Omental fat pad (tissue), 4 donors: ENCODE measurements around the gene PPP1R16B. TPM values are rescaled to one million over a fixed set of nuclear protein-coding genes. Genes with fewer than 3 reads are reported as not detected.
A peak's percentile ranks its signal among the peaks of the same experiment; 100 is the strongest.

Experiments used
- ATAC-seq: fragments of 150-250 bp; one replicate; pipeline ENCODE4 v1.9.1; 2016; ENCODE audit warnings: mild to moderate bottlenecking, moderate library complexity; ENCODE audit not compliant: low FRiP score
- DNase-seq: peaks from one replicate; pipeline ENCODE4 v3.0.0-alpha.2; 2019; ENCODE audit warnings: low spot score
- total RNA-seq, 4 donors: library from RNA; depleted of rRNA; stranded (reverse); fragments of >200 nt; gene quantifications; one replicate each; pipeline ENCODE4 v1.1.0, GENCODE V29; 2016
- TF ChIP-seq, protein P1 (sequence below), 3 donors: fragments of 450-650 bp; IDR thresholded peaks; one replicate each; pipeline ENCODE4 v1.5.1; 2016 to 2017; ENCODE audit warnings: antibody characterized with exemption in 3 of 3, mild to moderate bottlenecking in 3 of 3, moderate library complexity in 2 of 3

The PPP1R16B gene
- total RNA-seq, 4 donors from 2014 or later: 7.1 to 48.4 (median 21.6) TPM

- TF ChIP-seq, protein P1, sequence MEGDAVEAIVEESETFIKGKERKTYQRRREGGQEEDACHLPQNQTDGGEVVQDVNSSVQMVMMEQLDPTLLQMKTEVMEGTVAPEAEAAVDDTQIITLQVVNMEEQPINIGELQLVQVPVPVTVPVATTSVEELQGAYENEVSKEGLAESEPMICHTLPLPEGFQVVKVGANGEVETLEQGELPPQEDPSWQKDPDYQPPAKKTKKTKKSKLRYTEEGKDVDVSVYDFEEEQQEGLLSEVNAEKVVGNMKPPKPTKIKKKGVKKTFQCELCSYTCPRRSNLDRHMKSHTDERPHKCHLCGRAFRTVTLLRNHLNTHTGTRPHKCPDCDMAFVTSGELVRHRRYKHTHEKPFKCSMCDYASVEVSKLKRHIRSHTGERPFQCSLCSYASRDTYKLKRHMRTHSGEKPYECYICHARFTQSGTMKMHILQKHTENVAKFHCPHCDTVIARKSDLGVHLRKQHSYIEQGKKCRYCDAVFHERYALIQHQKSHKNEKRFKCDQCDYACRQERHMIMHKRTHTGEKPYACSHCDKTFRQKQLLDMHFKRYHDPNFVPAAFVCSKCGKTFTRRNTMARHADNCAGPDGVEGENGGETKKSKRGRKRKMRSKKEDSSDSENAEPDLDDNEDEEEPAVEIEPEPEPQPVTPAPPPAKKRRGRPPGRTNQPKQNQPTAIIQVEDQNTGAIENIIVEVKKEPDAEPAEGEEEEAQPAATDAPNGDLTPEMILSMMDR (IDR thresholded peaks at IDR 0.05): no peak
- no peak for ATAC-seq
- no peak for DNase-seq
Observed at GRCh38 chr20:38838326-38838725, 32.8 kb downstream of the PPP1R16B start.

DNA sequence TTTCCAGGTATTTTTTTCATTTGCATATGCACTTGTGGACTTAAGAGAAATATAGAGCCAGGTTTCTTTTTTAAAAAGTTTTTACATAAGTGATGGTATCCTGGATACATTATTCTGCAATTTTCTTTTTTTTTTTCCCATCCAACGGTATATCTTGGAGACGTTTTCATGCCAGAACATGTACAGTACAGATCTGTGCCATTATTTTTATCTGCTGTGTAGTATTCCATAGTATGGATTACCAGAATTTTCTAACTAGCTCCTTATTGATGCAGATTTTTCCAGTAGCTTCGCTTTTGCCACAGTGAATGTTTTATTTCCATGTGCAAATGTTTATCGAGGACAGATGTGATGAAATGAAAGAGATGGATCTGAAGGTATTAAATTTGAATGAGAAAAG lies 34.1 kb downstream of the PPP1R16B start:
- TF ChIP-seq, protein P1 (IDR thresholded peaks at IDR 0.05): no peak
- ATAC-seq (no peak), DNase-seq (no peak)

- no peak for DNase-seq
- peak; percentile 92 for ATAC-seq
- TF ChIP-seq, protein P1 (IDR thresholded peaks at IDR 0.05): no peak
Observed at GRCh38 chr20:38840053-38840893, 34.8 kb downstream of the PPP1R16B start.

DNA sequence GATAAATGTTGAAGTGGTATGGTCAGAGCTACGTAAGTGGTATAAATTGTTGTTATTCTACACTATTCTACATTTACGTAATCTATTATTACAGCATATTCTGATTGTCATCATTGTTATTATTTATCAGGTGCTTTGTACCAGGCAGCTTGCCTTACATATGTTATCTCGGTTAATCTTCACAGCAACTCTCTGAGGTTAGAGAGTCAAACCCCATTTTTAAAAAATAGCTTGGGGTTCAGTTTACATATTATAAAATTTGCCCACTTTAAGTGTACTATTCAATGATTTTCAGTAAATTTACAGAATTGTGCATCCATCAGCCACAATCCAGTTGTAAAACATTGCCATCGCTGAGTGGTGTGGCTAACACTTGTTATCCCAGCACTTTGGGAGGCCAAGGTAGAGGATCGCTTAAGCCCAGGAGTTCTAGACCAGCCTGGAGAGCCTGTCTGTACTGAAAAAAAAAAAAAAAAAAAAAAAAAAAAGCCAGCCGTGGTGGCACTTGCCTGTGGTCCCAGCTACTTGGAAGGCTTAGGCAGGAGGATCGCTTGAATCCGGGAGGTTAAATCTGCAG lies 35.5 kb downstream of the PPP1R16B start:
- TF ChIP-seq, protein P1 (IDR thresholded peaks at IDR 0.05): no peak
- ATAC-seq (no peak), DNase-seq (no peak)

- ATAC-seq: no peak
- no peak for DNase-seq
- TF ChIP-seq, protein P1 (IDR thresholded peaks at IDR 0.05): no peak
Observed at GRCh38 chr20:38841570-38841969, 36.1 kb downstream of the PPP1R16B start.

DNA sequence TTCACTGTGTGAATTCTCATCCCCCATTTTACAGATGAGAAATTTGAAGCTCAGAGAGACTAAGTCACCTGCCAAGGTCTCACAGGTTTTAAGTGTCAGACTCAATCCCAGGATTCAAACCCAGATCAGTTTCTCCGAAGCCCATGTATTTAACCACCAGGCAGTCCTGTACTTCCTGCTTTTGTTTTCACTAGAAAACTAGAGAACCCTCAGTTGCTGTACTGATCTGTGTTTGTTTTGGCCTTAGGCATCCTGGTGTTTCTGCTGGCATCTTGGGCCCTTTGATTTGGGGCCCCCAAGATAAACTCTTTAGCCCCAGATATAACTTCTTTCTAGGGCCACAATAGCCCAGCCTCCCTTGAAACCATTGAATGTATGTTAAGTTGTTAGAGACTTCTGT lies 36.5 kb downstream of the PPP1R16B start:
- TF ChIP-seq, protein P1 (IDR thresholded peaks at IDR 0.05): no peak
- ATAC-seq: no peak
- DNase-seq: no peak

DNA sequence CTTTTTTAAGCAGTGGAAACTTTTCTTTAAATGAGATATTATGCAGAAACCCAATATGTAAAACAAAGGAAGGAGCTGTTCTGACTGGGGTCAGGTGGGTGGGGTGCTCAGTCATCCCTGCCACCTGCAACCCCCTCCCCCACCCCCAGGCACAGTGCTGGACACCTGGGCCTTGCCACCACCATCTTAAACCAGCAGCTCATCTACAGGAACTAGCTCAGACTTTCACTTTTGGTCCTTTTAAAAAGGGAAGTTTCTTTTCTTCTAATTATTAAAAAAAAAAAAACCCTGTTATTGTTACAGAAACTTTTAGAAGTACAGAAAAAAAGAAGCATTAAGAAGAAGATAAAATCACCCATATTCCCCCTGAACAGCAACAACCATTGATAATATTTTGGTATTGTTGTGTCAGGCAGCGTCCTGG lies 37.1 kb downstream of the PPP1R16B start:
- TF ChIP-seq, protein P1 (IDR thresholded peaks at IDR 0.05): no peak
- DNase-seq (no peak), ATAC-seq (no peak)
